GM23338 (cell line): ENCODE data around the gene MAPK11. TPM values are rescaled to one million over a fixed set of nuclear protein-coding genes. Genes with fewer than 3 reads are reported as not detected.

Experiments used
- ATAC-seq: fragments of 200-7000 bp; cut with Tn5 transposase; 3 replicates; pipeline ENCODE4 v1.9.1; 2020
- DNase-seq: peaks from one replicate; pipeline ENCODE4 v3.0.0-alpha.2; 2015; ENCODE audit warnings: low spot score
- H2AFZ ChIP-seq: fragments of 200-600 bp; sonication (generic); 2 replicates; pipeline ENCODE4 v1.8.0; 2016; ENCODE audit warnings: antibody characterized with exemption, mild to moderate bottlenecking, moderate library complexity
- H3F3A ChIP-seq: fragments of 200-600 bp; sonication (generic); replicated peaks from 2 replicates; pipeline ENCODE4 v1.8.0; 2017; ENCODE audit warnings: antibody characterized with exemption, mixed run types, low read depth
- H3K27ac ChIP-seq: fragments of 200-600 bp; sonication (generic); 2 replicates; pipeline ENCODE4 v1.6.1; 2016; ENCODE audit warnings: low read depth
- H3K27me3 ChIP-seq: fragments of 200-600 bp; sonication (generic); 2 replicates; pipeline ENCODE4 v1.8.0; 2016; ENCODE audit warnings: mild to moderate bottlenecking, mixed run types, moderate library complexity; ENCODE audit not compliant: insufficient read depth
- H3K36me3 ChIP-seq: fragments of 200-600 bp; sonication (generic); 2 replicates; pipeline ENCODE4 v1.8.0; 2016; ENCODE audit warnings: mild to moderate bottlenecking; ENCODE audit not compliant: insufficient read depth
- H3K4me1 ChIP-seq: fragments of 200-600 bp; sonication (generic); 2 replicates; pipeline ENCODE4 v1.8.0; 2016; ENCODE audit warnings: mild to moderate bottlenecking, moderate library complexity; ENCODE audit not compliant: insufficient read depth
- H3K4me2 ChIP-seq: fragments of 200-600 bp; sonication (generic); 2 replicates; pipeline ENCODE4 v1.7.1; 2017; ENCODE audit warnings: mixed run types
- H3K4me3 ChIP-seq: fragments of 200-600 bp; sonication (generic); 2 replicates; pipeline ENCODE4 v1.6.1; 2016; ENCODE audit warnings: mixed run types
- H3K79me2 ChIP-seq: fragments of 200-600 bp; sonication (generic); replicated peaks from 2 replicates; pipeline ENCODE4 v1.8.0; 2017; ENCODE audit warnings: mild to moderate bottlenecking; ENCODE audit not compliant: insufficient read depth
- H3K9me2 ChIP-seq: fragments of 200-600 bp; sonication (generic); 2 replicates; pipeline ENCODE4 v1.8.0; 2017; ENCODE audit not compliant: insufficient read depth
- H4K20me1 ChIP-seq: fragments of 200-600 bp; sonication (generic); replicated peaks from 2 replicates; pipeline ENCODE4 v1.8.0; 2017; ENCODE audit warnings: mild to moderate bottlenecking; ENCODE audit not compliant: insufficient read depth
- H3K27ac Mint-ChIP-seq: 2 replicates; pipeline ENCODE4 v1.8.0; 2020; ENCODE audit warnings: inconsistent platforms, mild to moderate bottlenecking, moderate library complexity, mixed read lengths
- H3K27me3 Mint-ChIP-seq: 3 replicates; pipeline ENCODE4 v1.8.0; 2022; ENCODE audit warnings: low read depth, mild to moderate bottlenecking, moderate library complexity, mixed read lengths, inconsistent platforms; ENCODE audit not compliant: insufficient read depth, poor library complexity
- H3K36me3 Mint-ChIP-seq: 3 replicates; pipeline ENCODE4 v1.8.0; 2021; ENCODE audit warnings: low read depth, mild to moderate bottlenecking, inconsistent platforms, moderate library complexity, mixed read lengths
- H3K4me1 Mint-ChIP-seq: 3 replicates; pipeline ENCODE4 v1.8.0; 2020; ENCODE audit warnings: mild to moderate bottlenecking, inconsistent platforms, mixed read lengths
- H3K4me3 Mint-ChIP-seq: 3 replicates; pipeline ENCODE4 v1.8.0; 2021; ENCODE audit warnings: moderate library complexity, mild to moderate bottlenecking, inconsistent platforms, mixed read lengths
- H3K9me3 Mint-ChIP-seq: 3 replicates; pipeline ENCODE4 v1.8.0; 2020; ENCODE audit warnings: moderate library complexity, mild to moderate bottlenecking, inconsistent platforms, mixed read lengths
- EZH2 ChIP-seq: fragments of 200-600 bp; sonication (generic); IDR thresholded peaks from one replicate; pipeline ENCODE4 v1.8.0; 2017; ENCODE audit warnings: antibody characterized with exemption, mild to moderate bottlenecking, low read depth; ENCODE audit not compliant: unreplicated experiment
- EZH2phosphoT487 ChIP-seq: fragments of 200-600 bp; sonication (generic); IDR thresholded peaks from one replicate; pipeline ENCODE4 v1.8.1; 2018; ENCODE audit warnings: antibody characterized with exemption; ENCODE audit not compliant: unreplicated experiment
- JUNB ChIP-seq: IDR thresholded peaks from one replicate; pipeline ENCODE4 v1.6.1; 2016; ENCODE audit warnings: antibody characterized with exemption; ENCODE audit not compliant: unreplicated experiment
- NANOG ChIP-seq: IDR thresholded peaks from 2 replicates; pipeline ENCODE4 v1.6.1; 2016; ENCODE audit warnings: antibody characterized with exemption, borderline replicate concordance
- POLR2AphosphoS5 ChIP-seq: IDR thresholded peaks from 2 replicates; pipeline ENCODE4 v1.6.1; 2016; ENCODE audit warnings: antibody characterized with exemption, low read depth
- STAT1 ChIP-seq: IDR thresholded peaks from one replicate; pipeline ENCODE4 v1.6.1; 2016; ENCODE audit warnings: antibody characterized with exemption; ENCODE audit not compliant: unreplicated experiment
- ZNF114 ChIP-seq: fragments of 250-450 bp; sonication (Bioruptor Pico); IDR thresholded peaks from 2 replicates; pipeline ENCODE4 v1.5.0; 2020; ENCODE audit warnings: mild to moderate bottlenecking, moderate library complexity
- ZNF331 ChIP-seq: fragments of 250-450 bp; sonication (Bioruptor Pico); IDR thresholded peaks from 2 replicates; pipeline ENCODE4 v1.5.0; 2020; ENCODE audit warnings: low read depth, mild to moderate bottlenecking, moderate library complexity
- polyA plus RNA-seq: library from polyadenylated mRNA; unstranded; fragments of >200 nt; fragmentation: Nextera tagmentation; extraction: Ambion mirVana; gene quantifications from 2 replicates; pipeline ENCODE4 v1.2.1, GENCODE V29; 2016
- total RNA-seq: library from RNA; depleted of rRNA; stranded (reverse); fragments of >200 nt; shearing (Covaris generic); gene quantifications from 2 replicates; pipeline ENCODE4 v1.2.3, GENCODE V29; 2014
- TF ChIP-seq, protein P1 (sequence below): IDR thresholded peaks from one replicate; pipeline ENCODE4 v1.6.1; 2018; ENCODE audit warnings: antibody characterized with exemption; ENCODE audit not compliant: unreplicated experiment
- TF ChIP-seq, protein P2 (sequence below), 2 experiments: fragments of 200-600 bp in 1 of 2; sonication (generic) in 1 of 2; conservative IDR thresholded peaks; 2 replicates each; pipeline versions ENCODE4 v1.5.1 to v1.6.1; 2016 to 2017; ENCODE audit warnings: antibody characterized with exemption in 2 of 2, low read depth in 2 of 2, mild to moderate bottlenecking in 2 of 2, moderate library complexity in 1 of 2
- TF ChIP-seq, protein P3 (sequence below): IDR thresholded peaks from 2 replicates; pipeline ENCODE4 v1.6.1; 2016; ENCODE audit warnings: antibody characterized with exemption

Gene MAPK11
- total and polyA plus RNA-seq, 2 experiments from 2014 or later, result 0.34 to 1.9 TPM

DNA sequence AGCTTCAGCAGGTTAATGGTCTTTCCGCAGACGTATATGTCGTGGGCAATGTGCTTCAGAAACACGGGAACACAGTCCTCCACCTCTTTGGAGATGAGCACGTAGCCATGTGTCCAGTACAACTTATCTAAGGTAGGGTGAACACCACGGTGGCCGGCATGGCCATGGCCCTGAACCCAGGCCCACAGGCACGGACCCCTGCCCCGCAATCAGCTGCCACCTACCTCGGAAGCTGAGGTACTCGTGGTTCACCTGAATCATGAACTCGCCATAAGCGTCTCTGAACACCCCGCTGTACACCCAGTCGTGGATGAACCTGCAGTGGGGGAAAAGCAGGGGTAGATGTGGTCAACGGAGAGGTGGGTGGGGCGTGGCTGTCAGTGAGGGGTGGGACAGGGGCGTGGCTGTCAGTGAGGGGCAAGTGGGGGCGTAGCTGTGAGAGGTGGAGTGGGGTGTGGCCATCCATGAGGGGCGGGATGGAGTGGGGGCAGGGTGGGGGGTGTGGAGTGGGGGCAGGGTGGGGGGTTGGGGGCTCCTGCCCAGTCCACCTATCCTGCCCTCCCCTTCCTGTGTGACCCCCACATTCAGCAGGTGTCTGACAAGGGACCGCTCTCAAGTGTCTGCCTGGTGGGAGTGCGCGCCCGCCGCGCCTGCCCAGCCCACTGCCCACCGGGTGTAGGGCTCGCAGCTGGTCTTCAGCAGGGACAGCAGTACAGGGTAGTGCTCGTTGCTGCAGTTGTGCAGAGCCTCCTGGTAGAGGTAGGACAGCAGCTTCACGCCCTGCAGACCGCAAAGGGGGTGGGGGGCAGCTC lies 43.9 kb downstream of the MAPK11 start (continued):
- TF ChIP-seq POLR2AphosphoS5 (no peak), NANOG (no peak), JUNB (no peak), ZNF331 (CRISPR knock-in tag) (no peak), STAT1 (no peak)
- TF ChIP-seq, protein P1, sequence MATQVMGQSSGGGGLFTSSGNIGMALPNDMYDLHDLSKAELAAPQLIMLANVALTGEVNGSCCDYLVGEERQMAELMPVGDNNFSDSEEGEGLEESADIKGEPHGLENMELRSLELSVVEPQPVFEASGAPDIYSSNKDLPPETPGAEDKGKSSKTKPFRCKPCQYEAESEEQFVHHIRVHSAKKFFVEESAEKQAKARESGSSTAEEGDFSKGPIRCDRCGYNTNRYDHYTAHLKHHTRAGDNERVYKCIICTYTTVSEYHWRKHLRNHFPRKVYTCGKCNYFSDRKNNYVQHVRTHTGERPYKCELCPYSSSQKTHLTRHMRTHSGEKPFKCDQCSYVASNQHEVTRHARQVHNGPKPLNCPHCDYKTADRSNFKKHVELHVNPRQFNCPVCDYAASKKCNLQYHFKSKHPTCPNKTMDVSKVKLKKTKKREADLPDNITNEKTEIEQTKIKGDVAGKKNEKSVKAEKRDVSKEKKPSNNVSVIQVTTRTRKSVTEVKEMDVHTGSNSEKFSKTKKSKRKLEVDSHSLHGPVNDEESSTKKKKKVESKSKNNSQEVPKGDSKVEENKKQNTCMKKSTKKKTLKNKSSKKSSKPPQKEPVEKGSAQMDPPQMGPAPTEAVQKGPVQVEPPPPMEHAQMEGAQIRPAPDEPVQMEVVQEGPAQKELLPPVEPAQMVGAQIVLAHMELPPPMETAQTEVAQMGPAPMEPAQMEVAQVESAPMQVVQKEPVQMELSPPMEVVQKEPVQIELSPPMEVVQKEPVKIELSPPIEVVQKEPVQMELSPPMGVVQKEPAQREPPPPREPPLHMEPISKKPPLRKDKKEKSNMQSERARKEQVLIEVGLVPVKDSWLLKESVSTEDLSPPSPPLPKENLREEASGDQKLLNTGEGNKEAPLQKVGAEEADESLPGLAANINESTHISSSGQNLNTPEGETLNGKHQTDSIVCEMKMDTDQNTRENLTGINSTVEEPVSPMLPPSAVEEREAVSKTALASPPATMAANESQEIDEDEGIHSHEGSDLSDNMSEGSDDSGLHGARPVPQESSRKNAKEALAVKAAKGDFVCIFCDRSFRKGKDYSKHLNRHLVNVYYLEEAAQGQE, result no peak
- TF ChIP-seq, protein P2, sequence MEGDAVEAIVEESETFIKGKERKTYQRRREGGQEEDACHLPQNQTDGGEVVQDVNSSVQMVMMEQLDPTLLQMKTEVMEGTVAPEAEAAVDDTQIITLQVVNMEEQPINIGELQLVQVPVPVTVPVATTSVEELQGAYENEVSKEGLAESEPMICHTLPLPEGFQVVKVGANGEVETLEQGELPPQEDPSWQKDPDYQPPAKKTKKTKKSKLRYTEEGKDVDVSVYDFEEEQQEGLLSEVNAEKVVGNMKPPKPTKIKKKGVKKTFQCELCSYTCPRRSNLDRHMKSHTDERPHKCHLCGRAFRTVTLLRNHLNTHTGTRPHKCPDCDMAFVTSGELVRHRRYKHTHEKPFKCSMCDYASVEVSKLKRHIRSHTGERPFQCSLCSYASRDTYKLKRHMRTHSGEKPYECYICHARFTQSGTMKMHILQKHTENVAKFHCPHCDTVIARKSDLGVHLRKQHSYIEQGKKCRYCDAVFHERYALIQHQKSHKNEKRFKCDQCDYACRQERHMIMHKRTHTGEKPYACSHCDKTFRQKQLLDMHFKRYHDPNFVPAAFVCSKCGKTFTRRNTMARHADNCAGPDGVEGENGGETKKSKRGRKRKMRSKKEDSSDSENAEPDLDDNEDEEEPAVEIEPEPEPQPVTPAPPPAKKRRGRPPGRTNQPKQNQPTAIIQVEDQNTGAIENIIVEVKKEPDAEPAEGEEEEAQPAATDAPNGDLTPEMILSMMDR (conservative IDR thresholded peaks at IDR 0.05; ENCODE audit: low read depth in 2 of 2), result no peak

DNA sequence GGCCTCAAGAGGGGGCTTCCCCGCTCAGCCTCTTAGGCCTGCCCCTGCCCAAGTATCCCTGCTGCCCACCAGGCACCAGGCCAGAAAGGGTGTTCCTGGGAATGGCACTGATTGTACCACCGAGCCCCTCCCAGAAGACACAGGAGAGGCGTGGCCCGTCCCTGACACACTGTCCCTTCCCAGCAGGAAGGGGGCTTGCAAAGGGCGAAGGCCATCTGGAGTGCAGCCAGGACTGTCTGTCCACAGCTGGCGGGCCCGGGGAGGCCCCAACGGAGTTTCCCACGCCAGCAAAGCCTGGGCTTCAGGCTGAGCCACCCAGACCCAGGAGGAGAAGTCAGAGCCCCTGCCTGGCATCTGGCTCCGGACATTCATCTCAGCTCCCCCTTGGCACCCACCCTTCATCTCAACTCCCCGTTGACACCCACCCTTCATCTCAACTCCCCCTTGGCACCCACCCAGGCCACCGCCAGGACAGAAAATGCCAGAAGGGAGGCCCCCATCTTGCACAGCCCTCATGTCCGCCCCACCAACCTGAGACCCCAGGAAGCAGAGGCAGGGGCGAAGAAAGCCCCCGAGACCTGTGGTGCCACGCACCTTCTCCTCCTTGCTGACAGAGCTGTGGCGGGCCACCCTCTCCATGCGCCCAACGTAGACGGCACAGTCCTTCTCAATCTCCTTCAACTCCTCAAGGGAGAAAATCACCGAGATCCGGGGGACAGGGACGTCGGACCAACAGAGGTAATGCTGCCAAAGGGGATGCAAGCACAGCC lies 44.8 kb downstream of the MAPK11 start:
- no peaks in the 10 kb centered on the region for H3K36me3 ChIP-seq
- peaks cover 28% of the 10 kb centered on the region for H3K36me3 Mint-ChIP-seq
- no peak for DNase-seq
- H3K4me1 Mint-ChIP-seq, result no peaks in the 10 kb centered on the region
- no peak for ATAC-seq
- H3K4me3 ChIP-seq, result no peak overlapping the region
- TF ChIP-seq JUNB (no peak), ZNF114 (CRISPR knock-in tag) (no peak), EZH2phosphoT487 (no peak), ZNF331 (CRISPR knock-in tag) (no peak), EZH2 (no peak)
- TF ChIP-seq, protein P1, result no peak
- TF ChIP-seq, protein P3, sequence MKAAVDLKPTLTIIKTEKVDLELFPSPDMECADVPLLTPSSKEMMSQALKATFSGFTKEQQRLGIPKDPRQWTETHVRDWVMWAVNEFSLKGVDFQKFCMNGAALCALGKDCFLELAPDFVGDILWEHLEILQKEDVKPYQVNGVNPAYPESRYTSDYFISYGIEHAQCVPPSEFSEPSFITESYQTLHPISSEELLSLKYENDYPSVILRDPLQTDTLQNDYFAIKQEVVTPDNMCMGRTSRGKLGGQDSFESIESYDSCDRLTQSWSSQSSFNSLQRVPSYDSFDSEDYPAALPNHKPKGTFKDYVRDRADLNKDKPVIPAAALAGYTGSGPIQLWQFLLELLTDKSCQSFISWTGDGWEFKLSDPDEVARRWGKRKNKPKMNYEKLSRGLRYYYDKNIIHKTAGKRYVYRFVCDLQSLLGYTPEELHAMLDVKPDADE, result no peak
- H3K4me3 Mint-ChIP-seq, result no peak overlapping the region
- no peak overlapping the region for H2AFZ ChIP-seq
- peaks cover 5% of the 10 kb centered on the region for H4K20me1 ChIP-seq
- no peaks in the 10 kb centered on the region for H3F3A ChIP-seq
- H3K79me2 ChIP-seq, result no peaks in the 10 kb centered on the region
- no peak overlapping the region for H3K27ac ChIP-seq
- no peaks in the 10 kb centered on the region for H3K27me3 ChIP-seq
- no peak overlapping the region for H3K4me2 ChIP-seq
- no peaks in the 10 kb centered on the region for H3K4me1 ChIP-seq
- no peaks in the 10 kb centered on the region for H3K9me2 ChIP-seq
- H3K27ac Mint-ChIP-seq, result no peak overlapping the region
- peaks cover 7% of the 10 kb centered on the region for H3K27me3 Mint-ChIP-seq
- no peaks in the 10 kb centered on the region for H3K9me3 Mint-ChIP-seq
